MG63 (cell line): Measurements from ENCODE around the gene TMEM167B. TPM values are rescaled to one million over a fixed set of nuclear protein-coding genes. Genes with fewer than 3 reads are reported as not detected.

Experiments used
- DNase-seq: peaks from one replicate; pipeline ENCODE4 v3.0.0-alpha.2; 2020
- H3K27me3 ChIP-seq: fragments of 250-450 bp; sonication (Bioruptor Pico); 2 replicates; pipeline ENCODE4 v1.5.1; 2020; ENCODE audit warnings: mild to moderate bottlenecking, moderate library complexity
- H3K36me3 ChIP-seq: fragments of 250-450 bp; sonication (Bioruptor Pico); 2 replicates; pipeline ENCODE4 v1.5.1; 2020; ENCODE audit warnings: mild to moderate bottlenecking, moderate library complexity
- H3K4me3 ChIP-seq: fragments of 250-450 bp; sonication (Bioruptor Pico); 2 replicates; pipeline ENCODE4 v1.5.1; 2020; ENCODE audit warnings: mild to moderate bottlenecking, moderate library complexity
- H3K9me3 ChIP-seq: fragments of 250-450 bp; sonication (Bioruptor Pico); 2 replicates; pipeline ENCODE4 v1.5.1; 2020; ENCODE audit warnings: mild to moderate bottlenecking, moderate library complexity
- total RNA-seq: library from RNA; depleted of rRNA; stranded (reverse); fragments of >200 nt; shearing (Covaris generic); gene quantifications from 2 replicates; pipeline ENCODE4 v1.2.3, GENCODE V29; 2014; ENCODE audit warnings: low replicate concordance

Gene TMEM167B
- total RNA-seq, 1 experiment from 2014 or later: 43.4 TPM

DNA sequence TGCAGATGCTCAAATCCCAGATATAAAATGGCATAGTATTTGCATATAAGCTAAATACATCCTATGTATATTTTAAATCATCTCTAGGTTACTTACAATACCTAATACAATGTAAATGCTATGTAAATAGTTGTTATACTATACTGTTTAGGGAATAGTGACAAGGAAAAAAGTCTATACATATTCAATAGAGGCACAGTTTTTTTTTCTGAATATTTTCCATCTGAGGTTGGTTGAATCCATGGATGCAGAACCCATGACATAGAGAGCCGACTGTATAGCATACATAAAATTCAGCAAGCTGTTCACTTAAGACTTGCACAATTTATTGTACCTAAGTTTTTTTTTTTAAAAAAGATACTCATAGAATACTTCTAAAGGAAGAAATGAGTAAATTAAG, 21.3 kb upstream of the TMEM167B start:
- no peak for DNase-seq
- Histone ChIP-seq H3K36me3 (peaks cover 89% of the 10 kb centered on the region), H3K9me3 (no peaks in the 10 kb centered on the region; the same call in 1 of the 2 replicates), H3K27me3 (no peaks in the 10 kb centered on the region), H3K4me3 (no peak overlapping the region)

DNA sequence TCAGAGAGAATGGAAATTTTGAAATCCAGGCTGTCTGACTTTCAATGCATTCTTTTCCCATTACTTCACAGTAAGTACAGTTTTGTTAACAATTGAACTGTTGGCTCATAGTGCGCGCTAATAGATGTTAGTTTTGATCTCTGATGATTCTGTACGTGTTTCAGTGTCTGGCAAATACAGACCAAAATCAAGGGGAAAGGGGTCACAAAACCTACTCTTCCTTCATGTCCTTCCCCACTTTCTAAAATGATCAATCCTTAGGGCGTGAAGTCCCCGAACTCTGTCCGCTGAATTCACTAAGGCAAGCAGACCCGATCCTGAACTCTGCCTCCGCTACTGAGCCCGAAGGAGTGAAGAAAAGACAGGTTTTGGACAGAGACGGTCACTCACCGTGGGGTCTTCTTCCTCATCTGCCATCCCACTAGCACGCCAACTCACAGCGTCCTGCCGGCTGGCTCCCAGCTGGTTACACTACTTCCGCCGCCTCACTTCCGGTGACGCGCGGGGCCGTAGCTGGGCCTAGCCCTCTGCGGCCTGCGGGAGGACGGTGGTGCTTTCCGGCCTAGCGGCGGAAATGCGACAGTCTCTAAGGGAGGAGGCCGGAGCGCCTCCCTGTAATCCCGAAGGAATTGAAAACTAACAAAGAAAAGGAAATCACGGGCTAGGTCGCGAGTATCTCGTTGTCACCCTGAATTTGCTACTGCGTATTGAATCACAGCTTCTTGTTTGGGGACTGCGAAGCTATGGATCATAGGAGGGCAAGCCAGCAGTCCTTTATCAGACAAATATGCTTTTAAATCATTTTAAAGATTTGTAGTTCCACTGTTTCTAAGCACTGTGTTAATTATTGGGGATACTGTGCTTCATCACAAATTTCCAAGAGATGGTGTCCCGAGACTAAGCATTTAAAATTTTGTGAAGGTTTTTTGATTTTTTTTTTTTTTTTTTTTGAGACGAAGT, 14.8 kb upstream of the TMEM167B start, which contains the start of gene TAF13:
Gene TAF13 (minus strand): TSS at position 473 of the 960 bp plus-strand sequence. CDS start 56 bp downstream, at position 417.
- Histone ChIP-seq H3K36me3 (peaks cover 28% of the 10 kb centered on the region), H3K4me3 (peak within 1 kb of the TSS; percentile 78), H3K9me3 (no peaks in the 10 kb centered on the region), H3K27me3 (no peaks in the 10 kb centered on the region)
- DNase-seq: peak; percentile 100

GRCh38 chr1:109078317-109078716, 12.2 kb upstream of the TMEM167B start:
- H3K9me3 ChIP-seq: no peaks in the 10 kb centered on the region
- no peak for DNase-seq
- H3K4me3 ChIP-seq: no peak overlapping the region
- no peaks in the 10 kb centered on the region for H3K27me3 ChIP-seq
- H3K36me3 ChIP-seq: peaks cover 9% of the 10 kb centered on the region

- Histone ChIP-seq H3K9me3 (no peaks in the 10 kb centered on the region), H3K4me3 (no peak overlapping the region), H3K27me3 (no peaks in the 10 kb centered on the region), H3K36me3 (peaks cover 2% of the 10 kb centered on the region; the same call in 1 of the 2 replicates)
- DNase-seq: no peak
These were observed 11.3 kb upstream of the TMEM167B start for GRCh38 chr1:109079240-109079622.

GRCh38 chr1:109080441-109081082, 10.0 kb upstream of the TMEM167B start:
- no peak for DNase-seq
- Histone ChIP-seq H3K36me3 (no peaks in the 10 kb centered on the region), H3K9me3 (no peaks in the 10 kb centered on the region), H3K4me3 (no peak overlapping the region), H3K27me3 (no peaks in the 10 kb centered on the region)

DNA sequence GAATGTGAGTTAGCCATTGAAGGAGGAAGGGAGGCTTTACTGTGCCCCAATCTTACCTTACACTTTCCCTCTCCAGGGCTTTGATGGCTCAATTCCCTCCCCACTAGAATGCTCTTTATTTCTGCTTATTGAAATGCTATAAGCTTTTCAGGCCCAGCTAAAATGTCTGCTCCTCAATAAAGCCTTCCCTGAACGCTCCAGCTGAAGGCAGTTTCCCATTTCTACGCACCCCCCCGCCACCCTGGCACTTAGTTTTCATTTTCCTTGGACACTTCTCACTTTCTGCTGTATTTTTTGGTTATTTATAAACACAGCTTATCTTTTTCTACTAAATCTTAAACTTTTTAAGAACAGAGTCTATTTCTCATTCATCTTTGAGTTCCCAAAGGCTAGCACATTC, 7.1 kb upstream of the TMEM167B start:
- Histone ChIP-seq H3K27me3 (no peaks in the 10 kb centered on the region), H3K4me3 (no peak overlapping the region), H3K36me3 (no peaks in the 10 kb centered on the region), H3K9me3 (no peaks in the 10 kb centered on the region)
- DNase-seq: no peak

DNA sequence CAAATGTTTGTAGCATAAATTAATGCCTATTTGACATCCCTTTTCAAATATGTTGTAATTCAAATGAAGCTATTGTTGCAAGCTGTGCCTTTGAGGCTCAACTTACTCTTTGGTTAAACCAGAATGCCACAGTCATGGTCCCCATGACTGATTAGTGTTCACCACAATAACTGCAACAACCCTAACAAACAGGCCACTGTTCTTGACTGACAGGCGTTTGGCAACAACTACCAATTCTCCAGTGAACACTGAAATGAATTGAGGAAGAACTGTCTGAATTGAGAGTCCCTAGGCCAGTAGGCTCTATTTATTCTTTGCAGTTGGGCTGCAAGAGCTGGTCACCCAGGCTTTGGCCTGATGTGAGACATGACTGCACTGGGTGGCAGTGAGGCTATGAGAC, 6.6 kb upstream of the TMEM167B start:
- no peak overlapping the region for H3K4me3 ChIP-seq
- DNase-seq: no peak

DNA sequence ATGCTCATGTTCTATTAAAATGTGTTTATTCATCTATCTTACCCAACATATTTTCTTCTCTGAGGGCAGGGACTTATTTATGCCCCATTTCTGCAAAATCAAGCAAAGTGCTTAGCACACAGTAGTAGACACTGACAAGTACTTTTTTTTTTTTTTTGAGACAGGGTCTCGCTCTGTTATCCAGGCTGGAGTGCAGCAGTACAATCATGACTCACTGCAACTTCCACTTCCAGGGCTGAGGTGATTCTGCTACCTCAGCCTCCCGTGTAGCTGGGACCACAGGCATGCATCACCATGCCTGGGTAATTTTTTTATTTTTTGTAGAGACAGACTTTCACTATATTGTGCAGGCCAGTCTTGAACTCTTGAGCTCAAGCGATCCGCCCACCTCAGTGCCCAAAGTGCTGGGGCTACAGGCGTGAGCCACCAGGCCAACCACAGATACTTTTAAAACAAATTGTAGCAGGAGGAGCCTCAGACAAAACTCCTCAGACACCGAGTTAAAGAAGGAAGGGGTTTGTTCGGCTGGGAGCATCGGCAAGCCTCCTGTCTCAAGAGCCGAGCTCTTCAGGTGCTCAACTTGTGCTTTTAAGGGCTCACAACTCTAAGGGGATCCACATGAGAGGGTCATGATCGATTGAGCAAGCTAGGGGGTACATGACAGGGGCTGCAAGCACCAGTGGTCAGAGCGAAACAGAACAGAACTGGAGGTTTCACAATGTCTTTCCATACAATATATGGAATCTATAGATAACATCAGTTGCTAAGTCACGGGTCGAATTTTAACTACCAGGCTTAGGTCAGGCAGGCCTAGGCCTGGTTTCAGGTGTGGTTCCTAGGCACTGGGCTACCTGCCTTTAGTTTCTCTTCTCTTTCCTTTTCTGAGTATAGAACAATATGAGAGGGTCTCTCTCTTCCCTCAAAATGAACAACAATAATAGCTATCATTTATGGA, 5.7 kb upstream of the TMEM167B start:
- DNase-seq: no peak
- no peaks in the 10 kb centered on the region; the same call in 1 of the 2 replicates for H3K9me3 ChIP-seq
- H3K27me3 ChIP-seq: no peaks in the 10 kb centered on the region
- peaks cover 7% of the 10 kb centered on the region; the same call in 1 of the 2 replicates for H3K36me3 ChIP-seq
- no peak overlapping the region for H3K4me3 ChIP-seq

More for the DNA sequence above, 6.6 kb upstream of the TMEM167B start:
- no peaks in the 10 kb centered on the region for H3K36me3 ChIP-seq
- H3K9me3 ChIP-seq: no peaks in the 10 kb centered on the region
- H3K27me3 ChIP-seq: no peaks in the 10 kb centered on the region

GRCh38 chr1:109089242-109090015, 1.1 kb upstream of the TMEM167B start:
- DNase-seq: peak; percentile 86
- Histone ChIP-seq H3K4me3 (peak overlapping the region; percentile 98), H3K27me3 (no peaks in the 10 kb centered on the region), H3K9me3 (no peaks in the 10 kb centered on the region; the same call in 1 of the 2 replicates), H3K36me3 (peaks cover 32% of the 10 kb centered on the region)

DNA sequence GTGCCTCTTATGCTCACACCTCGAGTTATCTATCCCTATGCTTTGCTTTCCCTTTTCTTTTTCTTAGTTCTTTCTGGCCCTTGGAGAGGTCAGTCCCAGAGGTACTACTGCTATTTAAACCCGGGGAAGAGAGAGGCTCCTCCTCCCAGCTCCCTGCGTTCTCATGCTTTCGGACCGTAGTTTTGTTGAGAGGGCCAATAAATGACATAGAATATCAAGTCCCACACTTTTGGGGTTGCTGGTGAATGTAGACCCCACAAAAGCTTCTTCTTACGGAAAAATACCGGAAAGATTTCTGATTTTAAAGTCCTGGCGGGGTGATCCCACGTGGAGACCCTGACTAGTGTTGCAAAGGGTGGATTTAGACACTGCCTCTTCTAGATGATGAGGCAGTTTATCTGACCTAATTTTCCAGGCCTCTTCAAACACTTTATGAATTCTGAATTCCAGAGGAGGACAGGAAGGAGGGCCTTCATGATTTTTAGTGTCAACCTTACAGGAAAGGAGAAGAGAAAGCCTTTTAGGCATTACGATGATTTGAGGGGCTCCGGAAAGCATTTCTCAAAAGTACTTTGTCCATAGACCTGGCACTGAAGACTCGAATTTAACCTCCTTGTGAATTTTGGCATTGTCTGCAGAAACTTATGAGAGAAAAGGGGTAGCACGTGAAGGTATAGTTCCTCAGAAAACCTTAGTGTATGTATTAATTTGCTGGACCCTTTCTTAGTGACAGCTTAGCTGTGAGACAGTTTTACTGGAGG, 694 bp downstream of the TMEM167B start:
- DNase-seq: peak; percentile 63
- no peaks in the 10 kb centered on the region for H3K27me3 ChIP-seq

GRCh38 chr1:109091839-109092193, 1.3 kb downstream of the TMEM167B start:
- Histone ChIP-seq H3K4me3 (peak overlapping the region; percentile 98), H3K9me3 (no peaks in the 10 kb centered on the region; the same call in 1 of the 2 replicates), H3K36me3 (peaks cover 53% of the 10 kb centered on the region), H3K27me3 (no peaks in the 10 kb centered on the region)
- DNase-seq: no peak

More for the DNA sequence above, 694 bp downstream of the TMEM167B start:
- peaks cover 48% of the 10 kb centered on the region for H3K36me3 ChIP-seq
- H3K4me3 ChIP-seq: peak overlapping the region; percentile 98
- no peaks in the 10 kb centered on the region; the same call in 1 of the 2 replicates for H3K9me3 ChIP-seq

- Histone ChIP-seq H3K4me3 (no peak overlapping the region), H3K36me3 (peaks cover 50% of the 10 kb centered on the region), H3K9me3 (no peaks in the 10 kb centered on the region; the same call in 1 of the 2 replicates), H3K27me3 (no peaks in the 10 kb centered on the region)
- DNase-seq: peak; percentile 48
These were observed 3.8 kb downstream of the TMEM167B start for GRCh38 chr1:109094377-109094803.

DNA sequence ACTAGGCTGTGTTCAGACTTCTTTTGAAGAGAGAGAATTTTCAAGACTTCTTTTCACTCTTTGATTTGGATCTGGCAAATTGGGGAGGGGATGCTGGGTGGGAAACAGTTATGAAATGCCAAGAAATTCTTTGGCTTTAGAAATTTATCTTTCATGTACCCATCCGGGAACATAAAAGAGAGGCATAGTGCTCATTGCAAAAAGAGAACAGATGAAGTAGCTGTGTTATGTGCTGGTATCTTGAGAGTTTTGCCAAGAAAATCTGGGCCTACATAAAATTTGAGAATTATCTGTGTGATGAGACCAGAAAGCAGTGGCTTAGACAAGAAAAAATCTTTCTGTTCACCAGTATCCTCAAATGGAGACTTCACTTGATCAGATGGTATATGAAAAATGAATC, 4.3 kb downstream of the TMEM167B start:
- Histone ChIP-seq H3K9me3 (no peaks in the 10 kb centered on the region), H3K4me3 (no peak overlapping the region), H3K27me3 (no peaks in the 10 kb centered on the region), H3K36me3 (peaks cover 46% of the 10 kb centered on the region)
- no peak for DNase-seq

DNA sequence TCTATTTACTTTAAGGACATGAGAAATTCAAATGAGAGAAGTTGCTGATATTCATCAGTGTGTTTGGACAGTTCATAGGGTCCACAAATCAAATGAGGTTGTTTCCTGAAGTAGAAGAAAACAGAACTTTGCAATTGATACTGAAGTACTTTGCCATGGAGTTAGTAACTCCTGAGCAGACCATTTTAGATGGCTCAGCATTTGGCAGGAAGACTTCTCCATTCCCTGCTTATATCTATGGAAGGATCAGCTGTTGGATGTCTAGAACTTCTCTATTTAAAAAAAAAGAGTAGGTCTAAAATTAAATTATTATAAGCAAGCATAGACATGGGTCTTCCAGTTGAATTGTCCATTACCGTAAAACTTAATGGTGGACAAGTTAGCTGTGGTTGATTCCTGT, 5.1 kb downstream of the TMEM167B start:
- DNase-seq: no peak
- peaks cover 50% of the 10 kb centered on the region for H3K36me3 ChIP-seq
- H3K27me3 ChIP-seq: no peaks in the 10 kb centered on the region
- H3K9me3 ChIP-seq: no peaks in the 10 kb centered on the region
- no peak overlapping the region for H3K4me3 ChIP-seq

DNA sequence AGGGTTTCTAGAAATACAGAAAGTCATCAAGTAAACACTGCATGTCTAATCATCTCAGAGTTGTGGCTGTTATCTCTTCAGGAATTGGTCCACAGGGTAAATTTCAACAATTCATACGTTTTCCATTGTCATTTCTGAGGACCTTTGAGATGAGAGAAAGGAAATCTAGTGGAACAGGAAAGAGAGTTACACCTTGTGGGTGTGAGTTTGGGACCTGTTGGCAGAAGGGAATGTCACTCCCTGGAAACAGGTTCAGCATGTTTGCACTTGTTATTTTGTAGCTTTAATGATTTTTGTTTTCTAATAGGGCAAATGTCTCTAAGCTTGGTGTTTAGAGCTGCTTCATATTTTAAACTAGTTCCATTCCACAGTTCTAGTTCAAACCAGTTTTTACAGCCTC, 5.6 kb downstream of the TMEM167B start:
- H3K36me3 ChIP-seq: peaks cover 50% of the 10 kb centered on the region
- H3K9me3 ChIP-seq: no peaks in the 10 kb centered on the region
- DNase-seq: no peak
- H3K4me3 ChIP-seq: no peak overlapping the region
- no peaks in the 10 kb centered on the region for H3K27me3 ChIP-seq
